Left ventricle myocardium superior (tissue), 1 donor: Measurements from ENCODE around the gene OLR1. TPM values are rescaled to one million over a fixed set of nuclear protein-coding genes. Genes with fewer than 3 reads are reported as not detected.
"Not testable (repeated sequence)": the region's sequence is repeated elsewhere in the genome, so short reads cannot be mapped to it uniquely, and the experiment has no call there.

Experiments used
- ATAC-seq: fragments of 200-7000 bp; cut with Tn5 transposase; one replicate; pipeline ENCODE4 v1.9.1; 2020; ENCODE audit warnings: mild to moderate bottlenecking, moderate library complexity
- DNase-seq: peaks from one replicate; pipeline ENCODE4 v3.0.0-alpha.2; 2020
- intact Hi-C: fragments of 100-400 bp; cut with micrococcal nuclease; formaldehyde crosslinking; loops from one replicate; pipeline ENCODE4 v1.11.0; 2022
- total RNA-seq: library from RNA; stranded (reverse); fragmentation: NEBNext Ultra II Directional; extraction: Animal tissue kit (Norgen Biotek cat#: 25700); gene quantifications from one replicate; pipeline ENCODE4 v1.2.1, GENCODE V29; 2021
- donor health status: DM: no; HTN: yes; CAD: no; lungs with severe emphysema.

Gene OLR1
- total RNA-seq, 1 donor from 2014 or later: 0.64 TPM

DNA sequence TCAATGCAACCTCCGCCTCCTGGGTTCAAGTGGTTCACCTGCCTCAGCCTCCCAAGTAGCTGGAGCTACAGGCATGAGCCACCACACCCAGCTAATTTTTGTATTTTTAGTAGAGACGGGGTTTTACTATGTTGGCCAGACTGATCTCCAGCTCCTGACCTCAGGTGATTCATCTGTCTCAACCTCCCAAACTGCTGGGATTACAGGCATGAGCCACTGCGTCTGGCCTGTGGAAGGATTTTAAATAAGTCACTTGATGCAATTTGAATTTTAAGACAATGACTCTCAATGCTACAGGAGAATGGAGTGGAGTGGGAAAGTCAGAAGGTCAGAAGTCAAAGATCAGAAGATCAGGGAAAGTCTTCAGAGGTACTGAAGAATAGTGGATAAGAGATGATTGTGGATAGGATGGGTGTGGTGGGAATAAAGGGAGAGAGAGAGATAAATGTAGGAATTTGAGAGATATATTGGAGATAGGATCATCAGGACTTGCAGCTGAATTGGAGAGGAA is 22.3 kb upstream of the OLR1 start:
- no peak for ATAC-seq
- DNase-seq: no peak
- intact Hi-C loops: loop anchor here (5.0 kb wide), 1 partner anchor 42 kb away; no protein-coding TSS in a partner anchor

DNA sequence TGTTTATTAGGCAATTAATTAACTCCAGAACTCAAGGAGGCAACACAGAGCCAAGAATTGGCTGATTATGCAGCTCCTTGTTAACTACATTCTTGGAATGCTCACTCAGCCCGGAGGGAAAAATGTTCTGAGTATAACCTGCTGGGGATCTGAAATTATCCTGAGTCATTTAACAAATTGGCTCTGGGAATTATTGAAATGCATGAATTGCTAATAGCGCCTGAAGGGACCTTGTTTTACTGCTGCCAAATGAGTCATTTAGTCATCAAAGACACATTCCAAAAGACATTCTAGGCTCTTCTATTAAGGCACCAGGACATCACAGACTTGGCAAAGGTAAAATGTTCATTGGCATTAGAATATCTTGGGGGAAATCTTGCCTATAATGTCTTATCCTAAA is 19.9 kb upstream of the OLR1 start:
- intact Hi-C loops: loop anchor here (5.0 kb wide), 1 partner anchor 40 kb away; no protein-coding TSS in a partner anchor
- no peak for ATAC-seq
- DNase-seq: no peak

- peak; percentile 51 for DNase-seq
- peak; percentile 98 for ATAC-seq
- intact Hi-C loops: loop anchor here (5.0 kb wide), 1 partner anchor 38 kb away; no protein-coding TSS in a partner anchor
These were observed 18.8 kb upstream of the OLR1 start for GRCh38 chr12:10190558-10191388.

DNA sequence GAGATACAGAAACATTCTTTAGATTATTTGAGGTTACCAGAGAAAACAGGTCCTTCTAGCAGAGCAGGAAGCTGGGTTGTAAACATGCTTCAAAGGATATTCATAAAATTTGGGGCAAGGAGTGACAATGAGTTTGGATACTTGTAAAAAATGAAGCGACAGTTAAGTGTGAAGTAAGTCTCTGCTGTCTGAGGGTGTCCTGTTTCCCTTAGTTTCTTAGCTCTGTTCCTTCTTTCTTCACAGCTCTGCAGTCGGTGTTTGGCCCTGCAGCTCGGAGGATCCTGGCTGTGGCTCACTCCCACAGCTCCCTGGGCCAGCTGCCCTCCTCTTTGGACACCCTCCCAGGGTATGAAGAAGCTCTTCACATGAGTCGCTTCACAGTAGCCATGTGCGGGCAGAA is 17.7 kb upstream of the OLR1 start:
- ATAC-seq (peak; percentile 86), DNase-seq (peak; percentile 61)
- intact Hi-C loops: loop anchor here (5.0 kb wide), 1 partner anchor 37 kb away; no protein-coding TSS in a partner anchor

DNA sequence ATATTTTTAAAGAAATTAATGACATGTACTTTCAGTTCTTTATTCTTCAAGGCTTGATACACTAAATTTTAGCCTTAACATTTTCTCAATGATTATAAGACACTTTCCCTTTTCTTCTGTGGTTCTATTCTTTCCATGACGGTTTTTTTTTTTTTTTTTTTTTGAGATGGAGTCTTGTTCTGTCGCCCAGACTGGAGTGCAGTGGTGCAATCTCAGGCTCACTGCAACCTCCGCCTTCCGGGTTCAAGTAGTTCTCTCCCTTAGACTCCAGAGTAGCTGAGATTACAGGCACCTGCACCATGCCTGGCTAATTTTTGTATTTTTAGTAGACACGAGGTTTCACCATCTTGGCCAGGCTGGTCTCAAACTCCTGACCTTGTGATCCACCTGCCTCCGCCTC is 15.0 kb upstream of the OLR1 start:
- intact Hi-C loops, ATAC-seq: not testable (repeated sequence)

GRCh38 chr12:10186299-10186698 is 14.4 kb upstream of the OLR1 start:
- intact Hi-C loops: no loop called here
- ATAC-seq: peak; percentile 25
- DNase-seq: peak; percentile 46

More for the DNA sequence above, 15.0 kb upstream of the OLR1 start:
- DNase-seq: not testable (repeated sequence)

DNA sequence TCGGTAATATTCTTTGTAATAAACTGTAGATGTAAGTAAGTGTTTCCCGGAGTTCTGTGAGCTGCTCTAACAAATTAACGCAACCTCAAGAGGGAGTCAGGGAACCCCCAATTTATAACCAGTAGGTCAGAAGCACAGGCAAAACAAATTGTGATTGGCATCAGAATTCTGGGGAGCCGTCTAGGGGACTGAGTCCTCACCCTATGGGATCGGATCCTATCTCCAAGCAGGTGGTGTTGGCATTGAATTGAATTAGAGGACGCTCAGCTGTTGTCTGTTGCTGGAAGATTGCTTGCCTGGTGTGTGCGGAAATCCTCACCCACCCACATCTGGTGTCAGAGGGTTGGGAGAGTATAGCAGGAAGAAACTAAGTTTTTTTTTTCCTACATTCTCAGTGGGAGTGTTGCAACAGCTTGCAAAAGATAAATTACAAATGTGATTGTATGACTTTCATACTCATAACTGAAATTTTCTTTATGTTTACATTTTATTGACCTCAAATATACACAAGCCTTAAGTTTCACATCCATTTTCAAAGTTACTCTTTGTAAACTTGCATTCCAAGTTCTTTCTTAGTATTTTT is 12.4 kb upstream of the OLR1 start:
- peak; percentile 43 for ATAC-seq
- intact Hi-C loops: no loop called here

GRCh38 chr12:10182354-10183049 is 10.6 kb upstream of the OLR1 start:
- ATAC-seq (no peak), DNase-seq (no peak)
- intact Hi-C loops: no loop called here

More for the DNA sequence above, 12.4 kb upstream of the OLR1 start:
- no peak for DNase-seq

DNA sequence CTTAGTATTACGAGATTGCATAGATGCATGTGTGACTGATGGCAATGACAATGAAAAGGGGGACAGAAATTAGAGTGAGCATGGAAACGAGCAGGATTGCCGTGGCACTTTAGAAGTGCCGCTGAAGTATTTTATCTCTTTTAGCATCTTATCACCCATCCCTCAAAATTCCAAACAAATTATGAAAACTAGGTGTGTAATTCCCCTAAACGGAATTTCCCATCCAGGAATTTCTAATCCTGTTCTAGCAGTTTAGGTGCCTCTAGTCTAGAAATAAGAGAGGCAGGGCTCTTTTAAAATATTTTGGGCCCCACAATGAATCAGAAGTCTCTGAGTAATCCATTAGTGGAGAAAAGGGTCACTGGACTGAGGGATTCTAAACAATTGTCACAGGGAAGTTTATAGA is 7.8 kb upstream of the OLR1 start:
- ATAC-seq (no peak), DNase-seq (no peak)
- intact Hi-C loops: no loop called here

DNA sequence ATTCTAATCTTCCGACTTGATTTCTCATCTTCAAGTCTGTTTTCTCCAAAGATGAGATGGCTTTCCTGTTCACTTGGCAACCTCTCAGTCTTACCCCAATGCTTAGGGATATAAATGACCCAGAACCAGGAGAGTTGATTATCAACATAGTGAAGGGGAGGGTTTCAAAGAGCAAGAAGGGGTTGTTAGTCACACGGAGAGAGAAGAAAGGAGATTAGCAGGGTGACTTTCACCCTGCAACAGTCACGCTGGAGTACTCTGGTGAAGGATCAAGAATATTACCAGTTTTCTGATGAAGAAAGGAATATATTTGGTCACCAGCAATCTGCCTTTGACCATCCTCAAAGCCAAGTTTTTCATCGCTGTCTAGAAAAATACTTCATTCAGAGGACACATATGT is 6.9 kb upstream of the OLR1 start, which contains the start of gene TMEM52B:
TSS of gene TMEM52B (plus strand) at position 212 of the 400 bp plus-strand sequence. CDS start 543 bp downstream, outside the sequence.
- DNase-seq (no peak), ATAC-seq (no peak)
- intact Hi-C loops: no loop called here

DNA sequence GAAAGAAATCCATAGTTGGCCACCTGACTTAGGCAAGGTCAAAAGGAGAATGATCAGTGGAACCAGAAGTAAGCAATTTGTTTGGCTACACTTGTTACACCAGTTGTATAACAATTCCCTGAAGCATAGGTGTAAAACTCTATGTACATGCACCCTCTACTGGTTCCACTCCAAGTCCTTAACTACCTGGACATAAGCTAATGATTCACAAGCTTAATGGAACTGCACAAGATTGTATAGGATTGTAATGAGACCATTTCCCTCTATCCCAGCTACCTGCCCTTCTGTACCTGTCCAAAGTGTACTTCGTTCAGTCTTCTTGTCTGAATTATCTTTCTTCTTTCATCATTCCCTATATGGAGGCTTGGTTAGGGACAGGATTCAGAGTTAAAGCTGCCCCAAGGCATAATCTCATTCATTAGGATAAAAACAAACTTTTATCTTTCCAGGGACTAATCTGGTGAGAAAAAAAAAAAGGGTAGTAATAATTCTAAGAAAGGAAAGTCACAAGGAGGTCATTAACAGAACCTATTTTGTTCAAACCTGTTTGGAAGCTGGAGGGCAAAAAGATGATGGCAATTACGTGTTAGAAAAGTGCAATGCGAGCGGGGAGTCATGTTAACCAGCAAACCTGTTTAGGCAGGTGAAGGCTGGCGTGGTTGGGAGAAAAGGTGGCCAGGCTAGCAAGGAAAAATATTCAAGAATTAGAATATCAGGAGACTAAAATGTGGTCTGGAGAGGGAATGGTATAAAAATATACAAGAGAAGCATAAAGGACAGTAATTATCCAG is 4.1 kb upstream of the OLR1 start:
- DNase-seq (no peak), ATAC-seq (no peak)
- intact Hi-C loops: no loop called here

- intact Hi-C loops: no loop called here
- DNase-seq (no peak), ATAC-seq (no peak)
These were observed 3.2 kb upstream of the OLR1 start for GRCh38 chr12:10174986-10175614.

DNA sequence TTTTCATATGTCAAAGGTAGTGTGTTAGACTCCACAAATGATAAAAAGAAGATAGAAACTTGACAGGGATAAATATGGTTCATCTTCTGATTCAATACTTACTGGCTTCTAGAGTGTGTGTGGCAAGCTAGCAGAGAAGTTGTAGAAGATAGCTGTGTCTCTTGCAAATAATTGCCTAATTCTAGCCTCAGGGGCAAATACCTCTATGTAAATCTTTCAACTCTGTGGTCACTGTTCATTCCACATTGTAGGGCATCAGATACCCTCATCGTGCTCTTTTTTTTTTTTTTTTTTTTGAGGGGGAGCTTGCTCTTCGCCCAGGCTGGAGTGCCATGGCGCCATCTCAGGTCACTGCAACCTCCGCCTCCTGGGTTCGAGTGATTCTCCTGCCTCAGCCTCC is 1.7 kb downstream of the OLR1 start:
- DNase-seq (no peak), ATAC-seq (no peak)
- intact Hi-C loops: no loop called here

- DNase-seq (no peak), ATAC-seq (no peak)
- intact Hi-C loops: no loop called here
These were observed 2.8 kb downstream of the OLR1 start for GRCh38 chr12:10169104-10169503.

DNA sequence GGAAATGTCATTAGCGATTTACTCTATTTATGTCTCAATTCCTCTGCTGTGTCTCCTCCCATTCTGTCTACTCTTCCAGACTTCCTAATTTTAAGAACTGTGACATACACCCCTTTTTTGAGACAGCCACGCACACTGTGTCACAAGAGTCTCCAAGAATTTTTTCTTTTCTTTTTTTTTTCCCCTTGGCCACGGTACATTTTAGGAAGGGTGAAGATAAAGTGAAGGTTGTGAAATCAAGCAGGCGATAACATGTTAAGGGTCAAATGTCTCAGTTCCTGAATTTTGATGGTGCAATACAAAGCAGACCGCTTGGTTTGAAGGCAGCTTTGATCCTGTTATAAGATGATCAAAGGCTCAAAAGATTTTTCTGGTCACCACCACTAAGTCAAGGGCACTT is 4.3 kb downstream of the OLR1 start:
- intact Hi-C loops: no loop called here
- peak; percentile 76 for ATAC-seq
- DNase-seq: no peak

DNA sequence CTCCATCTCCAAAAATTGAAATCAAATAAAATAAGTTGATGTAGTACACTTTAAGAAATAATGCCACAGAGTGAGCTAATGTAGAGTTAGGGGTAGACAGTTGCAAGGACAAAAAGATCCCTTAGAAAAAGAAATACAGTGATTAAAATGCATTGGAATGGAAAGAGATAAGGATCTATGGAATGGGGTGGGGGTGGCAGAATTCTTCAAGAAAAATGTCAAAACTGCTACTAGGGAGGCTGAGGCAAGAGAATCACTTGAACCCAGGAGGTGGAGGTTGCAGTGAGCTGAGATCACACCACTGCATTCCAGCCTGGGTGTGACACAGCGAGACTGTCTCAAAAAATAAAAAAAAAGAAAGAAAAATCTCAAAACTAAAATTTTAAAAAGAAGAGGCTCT is 6.5 kb downstream of the OLR1 start:
- no peak for DNase-seq
- ATAC-seq: no peak
- intact Hi-C loops: no loop called here

DNA sequence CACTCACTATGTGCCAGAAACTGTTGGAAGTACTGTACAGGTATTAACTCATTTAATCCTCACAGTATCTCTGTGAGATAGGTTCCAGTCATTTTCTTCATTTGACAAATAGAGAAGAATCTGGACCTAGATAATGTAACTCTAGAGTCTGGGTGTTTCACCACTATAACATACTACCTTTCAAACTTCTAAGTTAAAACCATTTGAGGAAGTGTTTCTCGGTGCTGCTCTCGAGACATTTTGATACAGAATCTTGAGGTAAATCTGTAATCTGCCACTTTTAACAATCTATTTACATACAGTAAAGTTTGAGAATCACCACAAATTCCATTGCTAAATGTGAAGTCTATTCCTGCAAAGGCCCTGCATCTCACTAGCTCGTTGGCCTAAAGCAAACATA is 8.8 kb downstream of the OLR1 start:
- intact Hi-C loops: no loop called here
- no peak for DNase-seq
- ATAC-seq: no peak

- intact Hi-C loops: no loop called here
- peak; percentile 44 for ATAC-seq
- DNase-seq: no peak
These were observed 11.1 kb downstream of the OLR1 start for GRCh38 chr12:10160617-10161385.
